ENCODE results near the gene CSF2.
"Not testable (repeated sequence)": the region's sequence is repeated elsewhere in the genome, so short reads cannot be mapped to it uniquely, and the experiment has no call there.

DNA sequence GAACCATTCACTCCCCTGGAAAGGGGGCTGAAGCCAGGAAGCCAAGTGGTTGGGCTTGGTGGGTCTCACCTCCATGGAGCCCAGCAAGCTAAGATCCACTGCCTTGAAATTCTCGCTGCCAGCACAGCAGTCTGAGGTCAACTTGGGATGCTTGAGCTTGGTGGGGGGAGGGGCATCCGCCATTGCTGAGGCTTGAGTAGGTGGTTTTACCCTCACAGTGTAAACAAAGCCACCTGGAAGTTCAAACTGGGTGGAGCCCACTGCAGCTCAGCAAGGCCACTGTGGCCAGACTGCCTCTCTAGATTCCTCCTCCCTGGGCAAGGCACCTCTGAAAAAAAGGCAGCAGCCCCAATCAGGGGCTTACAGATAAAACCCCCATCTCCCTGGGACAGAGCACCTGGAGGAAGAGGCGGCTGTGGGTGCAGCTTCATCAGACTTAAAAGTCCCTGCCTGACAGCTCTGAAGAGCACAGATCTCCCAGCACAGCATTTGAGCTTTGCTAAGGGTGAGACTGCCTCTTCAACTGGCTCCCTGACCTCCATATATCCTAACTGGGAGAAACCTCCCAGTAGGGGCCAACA, 43.4 kb downstream of the CSF2 start:
- not testable (repeated sequence) for TF ChIP-seq POLR2AphosphoS5, POLR2A, EP300 (IDR thresholded peaks at IDR 0.05)
- TF ChIP-seq, protein P1, sequence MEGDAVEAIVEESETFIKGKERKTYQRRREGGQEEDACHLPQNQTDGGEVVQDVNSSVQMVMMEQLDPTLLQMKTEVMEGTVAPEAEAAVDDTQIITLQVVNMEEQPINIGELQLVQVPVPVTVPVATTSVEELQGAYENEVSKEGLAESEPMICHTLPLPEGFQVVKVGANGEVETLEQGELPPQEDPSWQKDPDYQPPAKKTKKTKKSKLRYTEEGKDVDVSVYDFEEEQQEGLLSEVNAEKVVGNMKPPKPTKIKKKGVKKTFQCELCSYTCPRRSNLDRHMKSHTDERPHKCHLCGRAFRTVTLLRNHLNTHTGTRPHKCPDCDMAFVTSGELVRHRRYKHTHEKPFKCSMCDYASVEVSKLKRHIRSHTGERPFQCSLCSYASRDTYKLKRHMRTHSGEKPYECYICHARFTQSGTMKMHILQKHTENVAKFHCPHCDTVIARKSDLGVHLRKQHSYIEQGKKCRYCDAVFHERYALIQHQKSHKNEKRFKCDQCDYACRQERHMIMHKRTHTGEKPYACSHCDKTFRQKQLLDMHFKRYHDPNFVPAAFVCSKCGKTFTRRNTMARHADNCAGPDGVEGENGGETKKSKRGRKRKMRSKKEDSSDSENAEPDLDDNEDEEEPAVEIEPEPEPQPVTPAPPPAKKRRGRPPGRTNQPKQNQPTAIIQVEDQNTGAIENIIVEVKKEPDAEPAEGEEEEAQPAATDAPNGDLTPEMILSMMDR (IDR thresholded peaks at IDR 0.05), result not testable (repeated sequence)
